ENCODE data around the gene PSKH1. TPM values are rescaled to one million over a fixed set of nuclear protein-coding genes. Genes with fewer than 3 reads are reported as not detected.

PSKH1 gene
- total RNA-seq, 1 donor from 2014 or later = 45.0 TPM

DNA sequence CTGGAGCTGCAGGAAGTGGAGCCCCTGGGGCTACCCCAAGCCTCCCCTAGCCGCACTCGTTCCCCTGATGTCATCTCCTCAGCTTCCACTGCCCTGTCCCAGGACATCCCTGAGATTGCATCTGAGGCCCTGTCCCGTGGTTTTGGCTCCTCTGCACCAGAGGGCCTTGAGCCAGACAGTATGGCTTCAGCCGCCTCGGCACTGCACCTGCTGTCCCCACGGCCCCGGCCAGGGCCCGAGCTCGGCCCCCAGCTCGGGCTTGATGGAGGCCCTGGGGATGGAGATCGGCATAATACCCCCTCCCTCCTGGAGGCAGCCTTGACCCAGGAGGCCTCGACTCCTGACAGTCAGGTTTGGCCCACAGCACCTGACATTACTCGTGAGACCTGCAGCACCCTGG is 12.5 kb upstream of the PSKH1 start:
- Mint-ChIP-seq H3K4me3 (ENCODE audit: low read depth) (no peak overlapping the region), H3K27me3 (no peaks in the 10 kb centered on the region), H3K36me3 (ENCODE audit: insufficient read depth) (peaks cover 17% of the 10 kb centered on the region), H3K9me3 (ENCODE audit: low read depth) (no peaks in the 10 kb centered on the region), H3K27ac (no peak overlapping the region), H3K4me1 (ENCODE audit: low read depth) (peaks cover 2% of the 10 kb centered on the region)
- no peak for DNase-seq (ENCODE audit: low spot score, unreplicated experiment)
- TF ChIP-seq, protein P1, sequence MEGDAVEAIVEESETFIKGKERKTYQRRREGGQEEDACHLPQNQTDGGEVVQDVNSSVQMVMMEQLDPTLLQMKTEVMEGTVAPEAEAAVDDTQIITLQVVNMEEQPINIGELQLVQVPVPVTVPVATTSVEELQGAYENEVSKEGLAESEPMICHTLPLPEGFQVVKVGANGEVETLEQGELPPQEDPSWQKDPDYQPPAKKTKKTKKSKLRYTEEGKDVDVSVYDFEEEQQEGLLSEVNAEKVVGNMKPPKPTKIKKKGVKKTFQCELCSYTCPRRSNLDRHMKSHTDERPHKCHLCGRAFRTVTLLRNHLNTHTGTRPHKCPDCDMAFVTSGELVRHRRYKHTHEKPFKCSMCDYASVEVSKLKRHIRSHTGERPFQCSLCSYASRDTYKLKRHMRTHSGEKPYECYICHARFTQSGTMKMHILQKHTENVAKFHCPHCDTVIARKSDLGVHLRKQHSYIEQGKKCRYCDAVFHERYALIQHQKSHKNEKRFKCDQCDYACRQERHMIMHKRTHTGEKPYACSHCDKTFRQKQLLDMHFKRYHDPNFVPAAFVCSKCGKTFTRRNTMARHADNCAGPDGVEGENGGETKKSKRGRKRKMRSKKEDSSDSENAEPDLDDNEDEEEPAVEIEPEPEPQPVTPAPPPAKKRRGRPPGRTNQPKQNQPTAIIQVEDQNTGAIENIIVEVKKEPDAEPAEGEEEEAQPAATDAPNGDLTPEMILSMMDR (IDR thresholded peaks at IDR 0.05; ENCODE audit: unreplicated experiment) = no peak

- Mint-ChIP-seq H3K9me3 (ENCODE audit: low read depth) (no peaks in the 10 kb centered on the region), H3K36me3 (ENCODE audit: insufficient read depth) (peaks cover 19% of the 10 kb centered on the region), H3K4me1 (ENCODE audit: low read depth) (peaks cover 2% of the 10 kb centered on the region), H3K27ac (no peak overlapping the region), H3K27me3 (no peaks in the 10 kb centered on the region), H3K4me3 (ENCODE audit: low read depth) (no peak overlapping the region)
- TF ChIP-seq, protein P1 (IDR thresholded peaks at IDR 0.05; ENCODE audit: unreplicated experiment) = no peak
- DNase-seq (ENCODE audit: low spot score, unreplicated experiment) = no peak
Measured at GRCh38 chr16:67881621-67882161, 11.4 kb upstream of the PSKH1 start.

GRCh38 chr16:67882374-67883145 is 10.5 kb upstream of the PSKH1 start:
- Mint-ChIP-seq H3K4me3 (ENCODE audit: low read depth) (no peak overlapping the region), H3K9me3 (ENCODE audit: low read depth) (no peaks in the 10 kb centered on the region), H3K36me3 (ENCODE audit: insufficient read depth) (peaks cover 17% of the 10 kb centered on the region), H3K4me1 (ENCODE audit: low read depth) (peaks cover 2% of the 10 kb centered on the region), H3K27ac (peak overlapping the region; percentile 67), H3K27me3 (no peaks in the 10 kb centered on the region)
- TF ChIP-seq, protein P1 (IDR thresholded peaks at IDR 0.05; ENCODE audit: unreplicated experiment) = no peak
- no peak for DNase-seq (ENCODE audit: low spot score, unreplicated experiment)

DNA sequence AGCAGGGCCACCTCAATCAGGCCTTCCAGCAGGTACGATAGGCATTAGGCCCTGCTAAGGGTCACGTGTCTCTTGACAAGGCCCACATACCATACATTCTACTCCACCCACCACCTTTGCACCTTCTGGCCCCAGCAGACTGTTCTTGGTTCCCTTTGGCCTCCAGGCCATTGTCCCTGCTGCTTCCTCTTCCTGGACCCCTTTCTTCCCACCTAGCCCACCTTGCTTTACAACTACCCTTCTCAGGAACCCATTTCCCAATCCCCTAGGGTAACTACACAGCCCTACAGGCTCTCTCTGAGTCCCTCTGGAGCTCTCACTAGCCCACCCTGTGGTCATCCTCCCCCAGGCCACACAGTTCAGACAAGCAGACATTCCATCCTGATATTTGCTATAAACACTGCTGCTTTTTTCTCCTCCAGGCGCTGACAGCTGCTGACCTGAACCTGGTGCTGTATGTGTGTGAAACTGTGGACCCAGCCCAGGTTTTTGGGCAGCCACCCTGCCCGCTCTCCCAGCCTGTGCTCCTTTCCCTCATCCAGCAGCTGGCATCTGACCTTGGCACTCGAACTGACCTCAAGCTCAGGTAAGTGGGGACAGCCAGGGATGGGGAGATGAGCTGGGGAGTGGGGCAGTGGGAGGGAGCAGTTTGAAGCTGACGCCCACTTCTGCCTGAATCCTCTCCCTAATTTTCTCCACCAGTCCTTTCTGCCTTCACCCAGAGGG is 9.7 kb upstream of the PSKH1 start:
- Mint-ChIP-seq H3K27me3 (no peaks in the 10 kb centered on the region), H3K27ac (peak overlapping the region; percentile 67), H3K4me3 (ENCODE audit: low read depth) (no peak overlapping the region), H3K4me1 (ENCODE audit: low read depth) (peaks cover 2% of the 10 kb centered on the region), H3K9me3 (ENCODE audit: low read depth) (no peaks in the 10 kb centered on the region), H3K36me3 (ENCODE audit: insufficient read depth) (peaks cover 17% of the 10 kb centered on the region)
- TF ChIP-seq, protein P1 (IDR thresholded peaks at IDR 0.05; ENCODE audit: unreplicated experiment) = no peak
- DNase-seq (ENCODE audit: low spot score, unreplicated experiment) = no peak

GRCh38 chr16:67883872-67884261 is 9.2 kb upstream of the PSKH1 start:
- H3K4me3 Mint-ChIP-seq (ENCODE audit: low read depth) = no peak overlapping the region
- TF ChIP-seq, protein P1 (IDR thresholded peaks at IDR 0.05; ENCODE audit: unreplicated experiment) = peak; percentile 90
- H3K27ac Mint-ChIP-seq = no peak overlapping the region
- H3K4me1 Mint-ChIP-seq (ENCODE audit: low read depth) = peaks cover 2% of the 10 kb centered on the region
- no peaks in the 10 kb centered on the region for H3K27me3 Mint-ChIP-seq
- H3K36me3 Mint-ChIP-seq (ENCODE audit: insufficient read depth) = peaks cover 16% of the 10 kb centered on the region
- DNase-seq (ENCODE audit: low spot score, unreplicated experiment) = peak; percentile 70
- no peaks in the 10 kb centered on the region for H3K9me3 Mint-ChIP-seq (ENCODE audit: low read depth)
